Measurements from ENCODE around the gene TMEM178B.
"Not testable (repeated sequence)": the region's sequence is repeated elsewhere in the genome, so short reads cannot be mapped to it uniquely, and the experiment has no call there.

The TMEM178B gene

GRCh38 chr7:141144921-141145629 is 71.2 kb downstream of the TMEM178B start:
- DNase-seq (ENCODE audit: low spot score) = no peak

- no peak for DNase-seq (ENCODE audit: low spot score)
Observed at GRCh38 chr7:141145630-141145982, 71.7 kb downstream of the TMEM178B start.

DNA sequence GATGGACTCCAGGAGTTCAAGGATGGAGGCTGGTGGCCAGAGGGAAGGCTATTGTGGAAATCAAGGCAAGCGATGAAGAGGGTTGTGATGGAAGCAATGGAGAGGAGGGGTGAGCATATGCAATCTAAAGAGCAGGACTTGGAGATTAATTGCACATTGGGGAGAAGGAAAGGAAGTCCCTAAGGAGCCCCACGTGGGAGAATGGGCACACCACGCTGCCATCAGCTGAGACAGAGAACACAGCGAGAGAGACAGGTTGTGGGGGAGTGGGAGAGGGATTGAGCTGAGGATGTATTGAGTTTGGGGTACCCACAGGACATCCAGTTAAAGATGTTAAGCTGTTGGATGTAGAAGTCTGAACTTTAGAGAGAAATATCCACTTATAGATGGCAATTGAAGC is 73.6 kb downstream of the TMEM178B start:
- no peak for DNase-seq (ENCODE audit: low spot score)

GRCh38 chr7:141150465-141150864 is 76.6 kb downstream of the TMEM178B start:
- DNase-seq (ENCODE audit: low spot score) = no peak

DNA sequence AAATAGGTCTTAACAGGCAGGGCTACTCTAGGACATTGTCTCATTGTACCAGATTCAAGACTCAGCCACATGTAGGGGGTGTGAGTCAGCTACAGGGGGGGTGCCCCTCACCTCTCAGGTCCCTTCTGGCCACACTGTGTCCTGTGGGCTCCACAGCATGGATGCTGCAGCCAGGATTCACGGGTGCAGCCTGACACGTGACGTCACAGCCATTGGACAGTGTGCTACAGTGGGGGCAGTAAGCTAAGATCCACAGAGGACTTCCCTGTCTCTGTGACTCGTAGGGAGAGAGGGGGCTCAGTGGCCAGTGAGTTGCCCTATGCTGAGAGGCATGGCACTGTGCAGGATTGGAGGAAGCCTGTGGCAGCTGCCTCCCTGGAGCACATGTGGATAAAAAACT is 77.9 kb downstream of the TMEM178B start:
- no peak for DNase-seq (ENCODE audit: low spot score)

DNA sequence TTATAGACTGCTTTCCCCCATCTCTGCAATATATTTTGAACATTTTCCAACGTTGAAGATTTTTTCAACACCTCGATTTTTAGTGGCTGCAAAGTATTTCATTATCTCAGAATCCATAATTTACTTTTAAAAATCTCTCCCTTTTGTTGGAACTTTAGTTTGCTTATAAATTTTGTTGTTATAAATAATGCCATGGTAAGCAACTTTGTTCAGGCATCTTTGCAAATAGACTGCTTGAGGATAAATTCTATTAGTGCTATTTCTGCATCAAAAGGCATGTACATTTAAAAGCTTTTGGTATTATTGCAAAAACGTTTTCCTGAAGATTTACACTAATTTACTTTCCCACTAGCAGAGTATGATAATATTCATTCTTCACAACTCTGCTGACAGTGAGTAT is 79.4 kb downstream of the TMEM178B start:
- no peak for DNase-seq (ENCODE audit: low spot score)

GRCh38 chr7:141154131-141154732 is 80.4 kb downstream of the TMEM178B start:
- DNase-seq (ENCODE audit: low spot score) = no peak

DNA sequence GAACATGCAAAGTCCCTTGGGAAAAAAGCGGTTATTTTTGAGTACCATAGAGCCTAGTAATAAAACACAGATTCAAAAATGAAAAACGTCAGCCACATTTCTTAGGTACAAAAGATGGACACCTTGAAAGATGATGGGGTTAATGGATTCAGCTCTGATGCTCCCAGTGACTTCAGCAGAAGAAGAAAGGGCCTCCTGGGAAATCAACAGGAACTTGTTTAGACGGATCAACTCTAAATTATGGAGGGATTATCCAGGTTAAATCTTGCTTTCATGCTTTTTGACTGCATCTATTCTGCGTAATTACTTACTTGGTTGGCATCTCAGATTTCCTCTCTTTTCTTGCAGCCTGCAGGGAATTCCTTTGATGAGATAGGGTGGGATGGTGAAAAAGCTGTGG is 82.5 kb downstream of the TMEM178B start:
- no peak for DNase-seq (ENCODE audit: low spot score)

DNA sequence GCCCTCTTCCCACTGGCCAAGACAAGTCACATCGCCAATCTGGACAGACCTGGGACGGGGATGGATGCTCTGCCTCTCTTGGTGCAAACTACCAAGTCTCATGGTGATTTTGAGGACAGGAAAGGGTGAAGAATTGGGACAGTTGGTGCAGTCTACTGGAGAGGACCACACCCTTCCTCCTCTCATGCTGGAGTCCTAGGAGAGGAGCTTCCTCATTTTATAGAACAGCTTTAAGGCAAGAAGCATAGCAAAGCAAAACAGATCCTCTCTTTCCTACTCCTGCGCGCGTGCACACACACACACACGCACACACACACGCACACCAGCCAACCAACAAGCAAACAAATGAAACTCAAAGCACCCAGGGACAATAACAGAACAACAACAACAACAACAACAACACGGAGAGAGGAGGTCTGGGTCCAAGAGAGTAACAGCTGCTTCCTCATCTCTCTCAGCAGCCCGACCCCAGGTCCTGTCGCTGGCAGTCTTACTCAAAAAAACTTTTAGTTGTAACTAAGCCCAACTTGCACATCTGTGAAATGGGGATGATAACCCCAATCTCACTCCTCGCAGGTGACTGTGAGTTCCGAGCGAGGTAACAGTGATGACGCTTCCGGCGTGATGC is 83.4 kb downstream of the TMEM178B start:
- DNase-seq (ENCODE audit: low spot score) = no peak

DNA sequence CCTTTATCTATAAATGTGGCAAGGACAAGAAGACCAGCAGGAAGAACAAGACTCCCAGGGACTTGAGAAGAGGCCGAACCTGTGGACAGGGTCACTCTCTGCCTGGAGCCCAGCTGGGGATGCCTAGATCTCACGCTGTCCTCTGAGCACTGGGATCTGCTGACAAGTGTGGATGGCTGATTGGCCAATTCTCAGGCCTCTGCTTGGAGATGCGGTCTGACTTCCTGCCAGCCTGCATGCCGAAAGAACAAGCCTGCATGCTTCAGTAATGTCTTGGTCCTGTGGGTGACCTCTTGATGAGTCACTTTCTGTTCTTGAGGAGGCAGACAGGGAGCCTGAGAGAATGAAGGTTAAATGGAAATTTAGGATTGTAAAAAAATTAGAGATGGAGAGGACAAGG is 84.7 kb downstream of the TMEM178B start:
- DNase-seq (ENCODE audit: low spot score) = no peak

GRCh38 chr7:141160246-141160860 is 86.5 kb downstream of the TMEM178B start:
- no peak for DNase-seq (ENCODE audit: low spot score)

GRCh38 chr7:141161550-141162535 is 88.0 kb downstream of the TMEM178B start:
- no peak for DNase-seq (ENCODE audit: low spot score)

DNA sequence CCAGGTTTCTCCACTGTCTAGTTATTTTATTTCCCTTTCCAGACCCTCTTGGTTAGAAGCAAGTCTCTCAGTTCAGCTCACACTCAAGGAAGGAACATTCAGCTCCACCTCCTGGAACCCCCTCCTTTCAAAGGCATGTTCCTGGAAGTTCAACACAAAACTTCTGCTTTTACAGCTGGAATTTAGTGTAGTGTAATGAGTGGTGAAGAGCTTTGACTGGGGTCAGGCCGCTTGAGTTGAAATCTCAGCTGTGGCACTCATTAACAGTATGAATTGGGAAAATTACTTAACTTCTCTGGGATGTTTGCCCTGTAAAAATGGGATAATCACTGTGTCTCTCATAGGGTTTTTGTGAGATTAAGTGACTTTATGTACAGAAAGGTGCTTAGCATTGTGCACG is 91.7 kb downstream of the TMEM178B start:
- no peak for DNase-seq (ENCODE audit: low spot score)

DNA sequence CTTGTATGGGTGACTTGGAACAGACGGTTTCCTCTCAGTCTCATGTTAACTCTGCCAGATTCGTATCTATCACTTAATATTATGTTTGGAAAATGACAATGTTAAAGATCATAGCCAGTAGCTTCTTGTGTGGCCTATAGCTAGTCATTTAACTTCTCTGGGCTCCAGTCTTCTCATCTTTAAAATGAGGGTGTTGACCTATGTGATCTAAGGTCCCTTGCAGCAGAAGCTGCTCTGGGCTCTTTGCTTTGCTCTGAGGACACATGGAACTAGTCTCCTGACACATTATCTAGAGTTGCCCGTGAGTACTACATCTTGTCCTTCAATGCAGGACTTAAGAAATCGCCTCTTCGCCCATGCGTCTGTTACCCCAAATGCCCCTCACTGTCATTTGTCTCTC is 93.1 kb downstream of the TMEM178B start:
- DNase-seq (ENCODE audit: low spot score) = no peak

DNA sequence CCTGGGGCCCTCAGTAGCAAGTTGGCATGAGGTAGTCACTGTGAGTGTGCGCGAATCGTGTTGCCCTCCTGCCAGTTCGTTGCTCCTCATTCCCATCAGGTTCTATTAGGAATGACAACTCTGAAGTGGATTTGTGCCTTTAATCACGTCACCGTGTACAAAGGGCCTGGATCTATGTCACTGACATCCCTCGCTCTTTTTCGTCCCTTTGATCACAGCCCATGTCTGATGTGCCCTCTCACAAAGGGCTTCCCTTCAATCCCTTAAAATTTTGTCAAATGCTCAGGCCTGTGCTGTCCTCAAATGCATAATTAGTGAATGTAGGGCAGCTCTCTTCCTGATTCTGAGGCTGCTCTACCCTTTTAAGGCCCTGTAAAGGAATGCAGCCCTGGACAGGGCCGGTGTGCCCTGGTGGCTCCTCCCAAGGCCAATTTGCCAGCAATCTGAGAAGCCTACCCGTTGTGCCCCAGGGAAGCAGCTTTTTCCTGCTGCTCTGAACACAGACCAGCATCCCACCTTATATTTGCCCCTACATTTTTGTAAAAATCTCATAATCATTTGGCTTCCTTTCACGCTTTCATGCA is 93.6 kb downstream of the TMEM178B start:
- no peak for DNase-seq (ENCODE audit: low spot score)

DNA sequence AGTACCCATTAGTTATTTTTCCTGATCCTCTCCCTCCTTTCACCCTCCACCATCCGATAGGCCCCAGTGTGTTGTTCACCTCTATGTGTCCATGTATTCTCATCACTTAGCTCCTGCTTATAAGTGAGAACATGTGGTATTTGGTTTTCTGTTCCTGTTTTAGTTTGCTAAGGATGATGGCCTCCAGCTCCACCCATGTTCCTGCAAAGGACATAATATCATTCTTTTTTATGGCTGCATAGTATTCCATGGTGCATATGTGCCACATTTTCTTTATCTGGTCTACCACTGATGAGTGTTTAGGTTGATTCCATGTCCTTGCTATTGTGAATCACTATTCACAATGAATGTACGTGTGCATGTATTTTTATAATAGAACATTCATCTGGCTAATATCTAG is 95.3 kb downstream of the TMEM178B start:
- not testable (repeated sequence) for DNase-seq (ENCODE audit: low spot score)

DNA sequence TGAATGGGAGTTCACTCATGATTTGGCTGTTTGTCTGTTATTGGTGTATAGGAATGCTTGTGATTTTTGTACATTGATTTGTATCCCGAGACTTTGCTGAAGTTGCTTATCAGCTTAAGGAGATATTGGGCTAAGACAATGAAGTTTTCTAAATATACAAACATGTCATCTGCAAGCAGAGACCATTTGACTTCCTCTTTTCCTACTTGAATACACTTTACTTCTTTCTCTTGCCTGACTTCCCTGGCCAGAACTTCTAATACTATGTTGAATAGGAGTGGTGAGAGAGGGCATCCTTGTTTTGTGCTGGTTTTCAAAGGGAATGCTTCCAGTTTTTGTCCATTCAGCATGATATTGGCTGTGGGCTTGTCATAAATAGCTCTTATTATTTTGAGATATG is 101.9 kb downstream of the TMEM178B start:
- not testable (repeated sequence) for DNase-seq (ENCODE audit: low spot score)

DNA sequence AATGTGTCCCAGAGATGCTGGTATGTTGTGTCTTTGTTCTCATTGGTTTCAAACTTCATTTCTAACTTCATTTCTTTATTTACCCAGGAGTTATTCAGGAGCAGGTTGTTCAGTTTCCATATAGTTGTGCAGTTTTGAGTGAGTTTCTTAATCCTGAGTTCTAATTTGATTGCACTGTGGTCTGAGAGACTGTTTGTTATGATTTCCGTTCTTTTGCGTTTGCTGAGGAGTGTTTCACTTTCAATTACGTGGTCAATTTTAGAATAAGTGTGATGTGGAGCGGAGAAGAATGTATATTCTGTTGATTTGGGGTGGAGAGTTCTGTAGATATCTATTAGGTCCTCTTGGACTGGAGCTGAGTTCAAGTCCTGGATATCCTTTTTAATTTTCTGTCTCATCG is 103.3 kb downstream of the TMEM178B start:
- DNase-seq (ENCODE audit: low spot score) = not testable (repeated sequence)

- no peak for DNase-seq (ENCODE audit: low spot score)
Observed at GRCh38 chr7:141178486-141179135, 104.7 kb downstream of the TMEM178B start.

DNA sequence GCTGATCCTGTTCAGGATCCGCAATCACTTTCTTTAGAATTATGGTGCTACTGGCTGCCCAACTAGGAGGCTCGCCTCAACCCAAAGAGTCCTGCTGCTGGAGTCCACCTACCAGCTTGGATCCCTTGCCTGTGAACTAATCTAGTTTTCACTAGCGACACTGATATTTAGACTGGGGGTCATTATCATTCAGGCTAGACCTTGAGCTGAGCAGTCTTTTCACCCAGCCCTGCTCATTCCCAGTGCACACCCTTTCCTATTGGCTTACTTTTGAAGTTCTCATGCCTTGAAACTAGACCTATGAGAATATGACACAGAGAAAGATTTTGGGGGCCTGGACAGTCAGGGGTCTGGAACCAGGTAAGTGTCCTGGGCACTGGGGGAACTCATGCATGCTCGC is 107.9 kb downstream of the TMEM178B start:
- no peak for DNase-seq (ENCODE audit: low spot score)

Measured in left forelimb (tissue), 1 donor.